Osteocyte (in vitro differentiated cells): Measurements from ENCODE around the gene GSTA1. TPM values are rescaled to one million over a fixed set of nuclear protein-coding genes. Genes with fewer than 3 reads are reported as not detected.
"Not testable (repeated sequence)": the region's sequence is repeated elsewhere in the genome, so short reads cannot be mapped to it uniquely, and the experiment has no call there.

Experiments used
- DNase-seq: peaks from one replicate; pipeline ENCODE4 v3.0.0; 2021; ENCODE audit warnings: mixed read lengths; ENCODE audit not compliant: unreplicated experiment; ENCODE audit errors: extremely low spot score
- H3K27ac Mint-ChIP-seq: one replicate; pipeline ENCODE4 v1.8.0; 2021; ENCODE audit warnings: mild to moderate bottlenecking, mixed read lengths; ENCODE audit not compliant: unreplicated experiment
- H3K27me3 Mint-ChIP-seq: one replicate; pipeline ENCODE4 v1.8.0; 2021; ENCODE audit warnings: mixed read lengths; ENCODE audit not compliant: unreplicated experiment
- H3K36me3 Mint-ChIP-seq: one replicate; pipeline ENCODE4 v1.8.0; 2021; ENCODE audit warnings: mixed read lengths; ENCODE audit not compliant: unreplicated experiment
- H3K4me1 Mint-ChIP-seq: one replicate; pipeline ENCODE4 v1.8.0; 2021; ENCODE audit warnings: mixed read lengths; ENCODE audit not compliant: unreplicated experiment
- H3K4me3 Mint-ChIP-seq: one replicate; pipeline ENCODE4 v1.8.0; 2021; ENCODE audit warnings: mild to moderate bottlenecking, moderate library complexity, mixed read lengths; ENCODE audit not compliant: unreplicated experiment
- H3K9me3 Mint-ChIP-seq: one replicate; pipeline ENCODE4 v1.8.0; 2021; ENCODE audit warnings: mixed read lengths; ENCODE audit not compliant: unreplicated experiment
- total RNA-seq: library from RNA; stranded (reverse); gene quantifications from 2 replicates; pipeline ENCODE4 v1.2.1, GENCODE V29; 2021
- TF ChIP-seq, protein P1 (sequence below): fragments of 200-600 bp; sonication (generic); IDR thresholded peaks from 2 replicates; pipeline ENCODE4 v1.5.0; 2021; ENCODE audit warnings: antibody characterized with exemption, mild to moderate bottlenecking, moderate library complexity

The GSTA1 gene
- total RNA-seq, 1 donor from 2014 or later = not detected

DNA sequence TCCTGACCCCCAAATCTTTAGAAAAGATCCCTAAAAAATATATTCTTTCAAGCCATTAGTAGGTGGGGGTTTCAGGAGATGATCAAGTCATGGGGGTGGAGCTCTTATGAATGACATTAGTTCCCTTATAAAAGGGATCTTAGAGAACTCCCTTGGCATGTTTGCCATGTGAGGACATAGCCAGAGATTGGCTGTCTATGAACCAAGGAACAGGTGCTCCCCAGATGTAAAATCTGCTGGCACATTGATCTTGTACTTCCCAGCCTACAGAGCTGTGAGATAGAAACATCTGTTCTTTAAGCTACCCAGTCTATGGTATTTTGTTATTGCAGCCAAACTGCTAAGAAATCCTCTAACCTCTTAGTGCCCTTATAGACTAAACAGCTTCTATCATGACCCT, 36.0 kb downstream of the GSTA1 start:
- H3K4me1 Mint-ChIP-seq, H3K9me3 Mint-ChIP-seq, H3K27ac Mint-ChIP-seq, H3K4me3 Mint-ChIP-seq, H3K27me3 Mint-ChIP-seq, DNase-seq, H3K36me3 Mint-ChIP-seq: not testable (repeated sequence)

DNA sequence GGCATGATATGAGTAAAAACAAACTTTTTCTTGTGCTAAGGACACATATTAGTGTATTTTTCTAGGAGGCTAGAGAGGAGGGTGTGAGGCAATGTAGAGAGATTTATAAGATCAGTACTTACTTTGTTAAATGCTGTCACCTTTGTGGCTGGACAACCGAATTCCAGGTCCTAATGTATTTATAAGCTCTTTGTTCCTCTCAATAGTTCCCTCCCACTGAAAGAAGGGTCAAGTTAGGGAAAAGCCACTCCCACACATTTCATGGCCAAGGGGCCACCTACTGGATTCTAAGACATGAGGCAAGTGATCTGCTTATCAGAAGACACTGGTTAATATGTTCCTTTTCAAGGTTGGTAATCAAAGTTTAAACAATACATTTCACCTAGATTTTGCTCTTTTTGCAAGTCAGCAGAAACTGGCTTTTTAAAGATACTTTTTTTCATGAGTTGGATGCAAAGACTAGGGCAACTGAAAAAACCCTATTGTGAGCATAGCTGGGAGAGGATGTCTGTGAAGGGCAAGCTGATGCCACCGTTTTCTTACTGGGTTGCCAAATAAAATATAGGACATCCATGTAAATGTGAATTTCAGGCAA, 40.2 kb downstream of the GSTA1 start, which contains the start of gene GSTA2:
Gene GSTA2 (minus strand): TSS at position 154 of the 595 bp plus-strand sequence. CDS start 5,528 bp downstream, outside the sequence.
- not testable (repeated sequence) for H3K4me3 Mint-ChIP-seq, H3K27me3 Mint-ChIP-seq, H3K9me3 Mint-ChIP-seq, H3K36me3 Mint-ChIP-seq, H3K4me1 Mint-ChIP-seq, DNase-seq, H3K27ac Mint-ChIP-seq

DNA sequence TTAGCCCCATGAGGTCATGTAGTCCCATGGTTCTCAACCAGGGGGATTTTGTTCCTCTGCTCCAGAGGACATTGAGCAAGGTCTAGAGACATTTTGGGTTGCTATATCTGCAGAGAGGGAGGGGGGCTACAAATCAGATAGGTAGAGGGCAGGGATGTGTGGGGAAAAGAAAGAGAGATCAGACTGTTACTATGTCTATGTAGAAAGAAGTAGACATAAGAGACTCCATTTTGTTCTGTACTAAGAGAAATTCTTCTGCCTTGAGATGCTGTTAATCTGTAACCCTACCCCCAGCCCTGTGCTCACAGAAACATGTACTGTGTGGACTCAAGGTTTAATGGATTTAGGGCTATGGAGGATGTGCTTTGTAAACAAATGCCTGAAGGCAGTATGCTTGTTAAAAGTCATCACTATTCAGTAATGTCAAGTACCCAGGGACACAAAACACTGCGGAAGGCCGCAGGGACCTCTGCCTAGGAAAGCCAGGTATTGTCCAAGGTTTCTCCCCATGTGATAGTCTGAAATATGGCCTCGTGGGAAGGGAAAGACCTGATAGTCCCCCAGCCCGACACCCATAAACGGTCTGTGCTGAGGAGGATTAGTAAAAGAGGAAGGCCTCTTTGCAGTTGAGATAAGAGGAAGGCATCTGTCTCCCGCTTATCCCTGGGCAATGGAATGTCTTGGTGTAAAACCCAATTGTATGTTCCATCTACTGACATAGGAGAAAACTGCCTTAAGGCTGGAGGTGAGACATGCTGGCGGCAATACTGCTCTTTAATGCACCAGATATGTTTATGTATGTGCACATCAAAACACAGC, 41.7 kb downstream of the GSTA1 start:
- not testable (repeated sequence) for H3K4me3 Mint-ChIP-seq

DNA sequence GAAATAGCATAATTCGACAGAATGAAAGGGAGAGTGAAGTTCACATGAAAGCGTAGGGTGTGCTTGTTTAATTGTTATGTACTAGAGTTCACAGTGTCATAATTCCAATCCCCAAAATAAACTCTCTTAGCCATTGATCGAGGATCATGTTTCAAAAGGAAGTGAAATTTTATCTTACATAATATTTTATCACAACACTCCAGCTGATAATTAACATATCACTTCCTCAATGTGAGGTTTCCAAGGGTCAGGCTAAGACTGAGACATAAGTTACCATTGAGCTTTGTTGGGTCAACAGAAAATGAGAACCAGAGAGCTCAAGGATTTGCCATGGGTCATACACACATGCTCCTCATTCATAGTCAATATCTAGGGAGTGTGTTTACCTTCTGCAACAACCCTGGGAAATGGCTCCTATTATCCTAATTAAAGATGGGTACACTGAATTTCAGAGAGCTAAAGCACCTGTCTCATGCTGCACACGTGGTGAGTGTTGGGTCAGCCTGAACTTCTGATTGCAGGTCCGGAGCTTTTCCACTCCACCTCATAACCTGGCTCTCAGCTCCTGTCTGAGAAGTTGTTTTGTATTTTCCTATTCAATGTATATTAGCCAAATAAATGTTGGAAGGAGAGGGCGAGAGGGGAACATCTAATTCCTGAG, 43.4 kb downstream of the GSTA1 start:
- no peaks in the 10 kb centered on the region for H3K9me3 Mint-ChIP-seq
- peaks cover 7% of the 10 kb centered on the region for H3K27me3 Mint-ChIP-seq
- H3K4me3 Mint-ChIP-seq = no peak overlapping the region
- TF ChIP-seq, protein P1, sequence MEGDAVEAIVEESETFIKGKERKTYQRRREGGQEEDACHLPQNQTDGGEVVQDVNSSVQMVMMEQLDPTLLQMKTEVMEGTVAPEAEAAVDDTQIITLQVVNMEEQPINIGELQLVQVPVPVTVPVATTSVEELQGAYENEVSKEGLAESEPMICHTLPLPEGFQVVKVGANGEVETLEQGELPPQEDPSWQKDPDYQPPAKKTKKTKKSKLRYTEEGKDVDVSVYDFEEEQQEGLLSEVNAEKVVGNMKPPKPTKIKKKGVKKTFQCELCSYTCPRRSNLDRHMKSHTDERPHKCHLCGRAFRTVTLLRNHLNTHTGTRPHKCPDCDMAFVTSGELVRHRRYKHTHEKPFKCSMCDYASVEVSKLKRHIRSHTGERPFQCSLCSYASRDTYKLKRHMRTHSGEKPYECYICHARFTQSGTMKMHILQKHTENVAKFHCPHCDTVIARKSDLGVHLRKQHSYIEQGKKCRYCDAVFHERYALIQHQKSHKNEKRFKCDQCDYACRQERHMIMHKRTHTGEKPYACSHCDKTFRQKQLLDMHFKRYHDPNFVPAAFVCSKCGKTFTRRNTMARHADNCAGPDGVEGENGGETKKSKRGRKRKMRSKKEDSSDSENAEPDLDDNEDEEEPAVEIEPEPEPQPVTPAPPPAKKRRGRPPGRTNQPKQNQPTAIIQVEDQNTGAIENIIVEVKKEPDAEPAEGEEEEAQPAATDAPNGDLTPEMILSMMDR = no peak
- no peaks in the 10 kb centered on the region for H3K4me1 Mint-ChIP-seq
- no peaks in the 10 kb centered on the region for H3K36me3 Mint-ChIP-seq
- no peak overlapping the region for H3K27ac Mint-ChIP-seq
- DNase-seq = no peak

More for the DNA sequence above, 41.7 kb downstream of the GSTA1 start:
- not testable (repeated sequence) for DNase-seq, H3K4me1 Mint-ChIP-seq, H3K36me3 Mint-ChIP-seq, H3K27ac Mint-ChIP-seq, H3K27me3 Mint-ChIP-seq, H3K9me3 Mint-ChIP-seq

DNA sequence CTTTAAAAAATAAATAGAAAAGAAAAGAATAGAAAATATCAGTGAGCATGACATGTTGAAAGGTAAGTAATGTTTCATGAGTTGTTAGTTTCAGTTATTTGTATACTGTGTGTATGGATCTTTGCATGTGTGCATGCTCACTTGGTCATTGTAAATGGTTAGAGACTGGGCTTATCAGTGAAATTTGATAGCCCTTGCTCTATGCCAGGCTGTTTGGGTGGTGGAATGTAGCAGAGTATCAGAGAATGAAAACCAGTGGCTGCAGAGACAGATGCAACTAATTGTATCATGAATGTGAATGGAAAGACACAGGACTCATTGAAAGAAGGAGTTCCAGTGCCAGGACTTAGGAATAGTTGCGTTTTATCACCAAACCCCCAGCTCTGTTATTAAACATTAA, 44.5 kb downstream of the GSTA1 start:
- Mint-ChIP-seq H3K27me3 (peaks cover 7% of the 10 kb centered on the region), H3K27ac (no peak overlapping the region), H3K36me3 (no peaks in the 10 kb centered on the region), H3K4me1 (no peaks in the 10 kb centered on the region), H3K4me3 (no peak overlapping the region), H3K9me3 (no peaks in the 10 kb centered on the region)
- no peak for DNase-seq
- TF ChIP-seq, protein P1 = no peak

DNA sequence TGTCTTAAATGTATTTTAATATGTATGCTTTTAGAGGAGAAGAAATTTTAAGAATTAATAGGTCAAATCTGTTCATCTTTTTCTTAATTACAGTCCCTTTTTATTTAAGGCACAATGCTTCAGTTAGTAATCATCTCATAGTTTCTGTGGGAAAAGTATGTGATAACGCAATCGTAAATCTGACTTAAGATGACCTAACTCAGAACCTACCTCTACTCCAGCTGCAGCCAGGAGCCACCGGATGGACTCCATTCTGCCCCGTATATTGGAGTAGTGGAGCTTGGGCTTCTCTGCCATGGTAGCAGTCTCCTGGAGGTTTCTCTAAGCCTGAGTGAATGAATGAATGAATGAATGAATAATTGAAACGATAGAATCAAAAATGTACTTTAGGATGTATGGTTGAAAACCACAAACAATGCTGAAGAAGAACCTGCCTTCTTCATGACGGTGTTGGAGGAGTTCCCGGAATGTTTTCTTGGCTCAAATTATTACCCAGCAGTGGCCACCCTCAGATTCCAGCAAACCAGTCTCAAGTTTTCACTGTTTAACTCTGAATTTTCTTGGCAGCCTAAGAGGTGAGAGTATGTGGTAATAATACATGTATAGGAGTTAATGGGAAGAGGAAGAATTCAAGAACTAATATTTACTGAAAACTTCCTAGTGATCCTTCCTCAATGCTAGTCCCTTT, 45.8 kb downstream of the GSTA1 start:
- not testable (repeated sequence) for H3K27me3 Mint-ChIP-seq, H3K36me3 Mint-ChIP-seq, H3K9me3 Mint-ChIP-seq, DNase-seq, H3K4me3 Mint-ChIP-seq, H3K4me1 Mint-ChIP-seq, H3K27ac Mint-ChIP-seq
